GM12892 (cell line): Measurements from ENCODE around the gene CLEC3A.

Experiments
- POLR2A ChIP-seq: IDR thresholded peaks from 2 replicates; pipeline ENCODE4 v1.6.1; 2011; ENCODE audit warnings: low read depth, low read length, control low read depth
- POLR2AphosphoS5 ChIP-seq: IDR thresholded peaks from 2 replicates; pipeline ENCODE4 v1.6.1; 2011; ENCODE audit warnings: low read depth, low read length, control low read depth

DNA sequence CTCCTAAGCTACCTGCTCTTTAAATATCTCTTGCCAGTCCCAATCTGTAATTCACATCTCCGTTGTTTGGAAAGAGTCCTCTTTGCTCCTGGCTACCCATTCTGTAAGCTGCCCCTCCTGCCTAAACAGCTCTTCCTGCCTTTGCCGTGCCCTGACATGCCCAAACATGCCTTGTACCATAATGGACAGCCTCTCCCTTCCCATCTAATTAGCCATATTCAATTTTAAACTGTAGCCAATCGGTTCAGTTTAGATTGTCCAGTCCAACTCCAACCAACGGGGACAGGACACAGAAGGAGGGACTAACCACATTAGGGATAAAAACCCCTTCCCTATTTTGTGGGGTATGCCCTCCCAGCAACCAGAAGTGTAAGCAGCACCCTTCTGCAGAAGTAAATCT lies 30.6 kb upstream of the CLEC3A start:
- TF ChIP-seq POLR2A = no peak
- no peak for TF ChIP-seq POLR2AphosphoS5
